AG09309 (cell line): ENCODE measurements around the gene ANKRD30B.
"Not testable (repeated sequence)": the region's sequence is repeated elsewhere in the genome, so short reads cannot be mapped to it uniquely, and the experiment has no call there.

ENCODE experiments used
- DNase-seq: peaks from one replicate; pipeline ENCODE4 v3.0.0-alpha.2; 2010; ENCODE audit warnings: low read depth
- H3K4me3 ChIP-seq: 2 replicates; pipeline ENCODE4 v1.5.1; 2011; ENCODE audit warnings: mild to moderate bottlenecking, low read depth, low read length, moderate library complexity; ENCODE audit not compliant: control insufficient read depth
- TF ChIP-seq, protein P1 (sequence below): IDR thresholded peaks from 2 replicates; pipeline ENCODE4 v1.5.1; 2011; ENCODE audit warnings: mild to moderate bottlenecking, low read depth, low read length, inconsistent platforms; ENCODE audit not compliant: insufficient read depth, control insufficient read depth; ENCODE audit errors: missing control alignments

Gene ANKRD30B

DNA sequence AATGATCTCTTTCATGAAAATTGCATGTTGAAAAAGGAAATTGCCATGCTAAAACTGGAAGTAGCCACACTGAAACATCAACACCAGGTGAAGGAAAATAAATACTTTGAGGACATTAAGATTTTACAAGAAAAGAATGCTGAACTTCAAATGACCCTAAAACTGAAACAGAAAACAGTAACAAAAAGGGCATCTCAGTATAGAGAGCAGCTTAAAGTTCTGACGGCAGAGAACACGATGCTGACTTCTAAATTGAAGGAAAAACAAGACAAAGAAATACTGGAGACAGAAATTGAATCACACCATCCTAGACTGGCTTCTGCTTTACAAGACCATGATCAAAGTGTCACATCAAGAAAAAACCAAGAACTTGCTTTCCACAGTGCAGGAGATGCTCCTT is 103.6 kb downstream of the ANKRD30B start:
- not testable (repeated sequence) for H3K4me3 ChIP-seq

DNA sequence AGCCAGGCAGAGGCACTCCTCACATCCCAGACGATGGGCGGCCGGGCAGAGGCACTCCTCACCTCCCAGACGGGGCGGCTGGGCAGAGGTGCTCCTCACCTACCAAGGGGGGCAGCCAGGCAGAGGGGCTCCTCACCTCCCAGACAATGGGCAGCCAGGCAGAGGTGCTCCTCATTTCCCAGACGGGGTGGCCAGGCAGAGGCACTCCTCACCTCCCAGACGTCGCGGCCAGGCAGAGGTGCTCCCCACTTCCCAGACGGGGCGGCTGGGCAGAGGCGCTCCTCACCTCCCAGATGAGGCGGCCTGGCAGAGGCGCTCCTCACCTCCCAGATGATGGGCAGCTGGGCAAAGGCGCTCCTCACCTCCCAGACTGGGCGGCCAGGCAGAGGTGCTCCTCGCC is 107.7 kb downstream of the ANKRD30B start:
- not testable (repeated sequence) for DNase-seq, H3K4me3 ChIP-seq

More for the DNA sequence above, 103.6 kb downstream of the ANKRD30B start:
- DNase-seq, result not testable (repeated sequence)

DNA sequence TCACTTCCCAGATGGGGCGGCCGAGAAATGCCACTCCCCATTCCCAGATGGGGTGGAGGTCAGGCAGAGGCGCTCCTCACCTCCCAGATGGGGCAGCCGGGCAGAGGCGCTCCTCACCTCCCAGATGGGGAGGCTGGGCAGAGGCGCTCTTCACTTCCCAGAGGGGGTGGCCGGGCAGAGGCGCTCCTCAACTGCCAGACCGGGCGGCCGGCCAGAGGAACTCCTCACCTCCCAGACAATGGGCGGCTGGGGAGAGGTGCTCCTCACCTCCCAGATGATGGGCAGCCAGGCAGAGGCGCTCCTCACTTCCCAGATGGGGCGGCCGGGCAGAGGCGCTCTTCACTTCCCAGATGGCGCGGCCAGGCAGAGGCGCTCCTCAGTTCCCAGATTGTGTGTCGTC is 108.3 kb downstream of the ANKRD30B start:
- not testable (repeated sequence) for H3K4me3 ChIP-seq, DNase-seq

DNA sequence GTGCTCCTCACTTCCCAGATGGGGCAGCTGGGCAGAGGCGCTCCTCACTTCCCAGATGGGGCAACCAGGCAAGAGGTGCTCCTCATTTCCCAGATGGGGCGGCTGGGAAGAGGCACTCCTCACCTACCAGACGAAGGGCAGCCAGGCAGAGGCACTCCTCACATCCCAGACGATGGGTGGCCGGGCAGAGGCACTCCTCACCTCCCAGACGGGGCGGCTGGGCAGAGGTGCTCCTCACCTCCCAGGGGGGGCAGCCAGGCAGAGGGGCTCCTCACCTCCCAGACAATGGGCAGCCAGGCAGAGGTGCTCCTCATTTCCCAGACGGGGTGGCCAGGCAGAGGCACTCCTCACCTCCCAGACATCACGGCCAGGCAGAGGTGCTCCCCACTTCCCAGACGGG is 110.5 kb downstream of the ANKRD30B start:
- DNase-seq, H3K4me3 ChIP-seq: not testable (repeated sequence)

DNA sequence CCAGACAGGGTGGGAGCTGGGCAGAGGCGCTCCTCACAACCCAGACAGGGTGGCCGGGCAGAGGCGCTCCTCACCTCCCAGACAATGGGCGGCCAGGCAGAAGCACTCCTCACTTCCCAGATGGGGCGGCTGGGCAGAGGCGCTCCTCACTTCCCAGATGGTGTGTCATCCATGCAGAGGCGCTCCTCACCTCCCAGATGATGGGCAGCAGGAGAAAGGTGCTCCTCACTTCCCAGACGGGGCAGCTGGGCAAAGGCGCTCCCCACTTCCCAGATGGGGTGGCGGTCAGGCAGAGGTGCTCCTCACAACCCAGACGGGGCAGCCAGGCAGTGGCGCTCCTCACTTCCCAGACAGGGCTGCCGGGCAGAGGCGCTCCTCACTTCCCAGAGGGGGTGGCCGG is 112.0 kb downstream of the ANKRD30B start:
- not testable (repeated sequence) for DNase-seq, H3K4me3 ChIP-seq

DNA sequence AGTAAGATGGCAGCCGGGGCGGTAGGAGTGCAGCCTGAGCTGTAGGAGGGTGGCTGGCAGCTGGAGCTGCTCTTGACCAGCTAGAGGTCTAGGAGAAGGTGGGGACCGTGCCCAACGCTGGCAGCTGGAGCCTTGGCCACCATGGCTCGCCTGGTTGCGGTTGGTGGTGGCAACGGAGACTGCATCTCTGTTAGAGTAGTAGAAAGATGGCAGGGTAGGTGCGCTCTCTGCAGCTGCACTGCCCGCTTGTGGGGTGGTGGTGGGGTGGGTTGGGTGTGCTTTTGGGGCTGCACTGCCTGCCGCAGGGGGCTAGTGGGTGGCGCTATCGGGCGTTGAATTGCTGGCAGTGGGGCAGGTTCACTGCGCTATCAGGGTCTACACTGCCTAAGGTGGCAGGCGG is 118.5 kb downstream of the ANKRD30B start:
- H3K4me3 ChIP-seq, DNase-seq: not testable (repeated sequence)

DNA sequence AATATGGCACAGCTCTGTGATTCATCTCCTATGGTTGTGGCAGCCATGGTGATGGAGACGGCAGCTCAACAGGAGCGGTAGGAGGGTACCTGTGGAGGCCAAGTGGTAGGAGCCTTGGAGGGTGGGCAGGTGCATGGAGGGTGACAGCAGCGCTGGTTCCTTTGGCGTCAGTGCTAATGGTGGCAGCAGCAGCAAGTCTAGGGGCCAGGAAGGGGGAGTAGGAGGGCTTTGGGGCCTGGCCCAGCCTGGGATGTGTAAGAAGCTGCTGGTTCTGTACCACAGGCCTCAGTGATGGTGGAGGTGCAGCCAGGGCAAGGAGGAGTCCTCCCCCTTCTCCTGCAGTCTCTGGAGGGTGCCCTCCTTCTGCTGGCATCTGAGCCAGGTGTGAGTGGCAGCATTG is 120.0 kb downstream of the ANKRD30B start:
- not testable (repeated sequence) for H3K4me3 ChIP-seq, DNase-seq

DNA sequence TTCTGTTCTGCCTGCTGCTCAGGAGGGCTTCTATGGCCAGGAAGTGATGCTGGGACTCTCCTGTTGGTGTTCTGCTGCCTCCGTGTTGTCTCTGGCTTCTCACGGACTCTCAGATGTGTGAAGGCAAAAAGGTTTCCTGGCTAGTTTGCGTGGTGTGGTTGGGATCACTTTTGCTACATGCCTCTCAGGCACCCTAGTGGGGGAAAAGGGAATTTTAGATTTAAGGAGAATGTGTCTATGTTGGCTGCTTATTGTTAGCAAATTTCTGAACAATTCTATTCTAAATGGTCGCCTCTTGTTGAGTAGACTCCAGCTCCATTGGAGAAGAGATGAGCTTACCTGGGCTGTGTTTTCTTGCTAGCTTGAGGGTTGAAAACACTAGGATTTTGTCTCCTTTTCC is 120.9 kb downstream of the ANKRD30B start:
- not testable (repeated sequence) for H3K4me3 ChIP-seq, DNase-seq
- TF ChIP-seq, protein P1, sequence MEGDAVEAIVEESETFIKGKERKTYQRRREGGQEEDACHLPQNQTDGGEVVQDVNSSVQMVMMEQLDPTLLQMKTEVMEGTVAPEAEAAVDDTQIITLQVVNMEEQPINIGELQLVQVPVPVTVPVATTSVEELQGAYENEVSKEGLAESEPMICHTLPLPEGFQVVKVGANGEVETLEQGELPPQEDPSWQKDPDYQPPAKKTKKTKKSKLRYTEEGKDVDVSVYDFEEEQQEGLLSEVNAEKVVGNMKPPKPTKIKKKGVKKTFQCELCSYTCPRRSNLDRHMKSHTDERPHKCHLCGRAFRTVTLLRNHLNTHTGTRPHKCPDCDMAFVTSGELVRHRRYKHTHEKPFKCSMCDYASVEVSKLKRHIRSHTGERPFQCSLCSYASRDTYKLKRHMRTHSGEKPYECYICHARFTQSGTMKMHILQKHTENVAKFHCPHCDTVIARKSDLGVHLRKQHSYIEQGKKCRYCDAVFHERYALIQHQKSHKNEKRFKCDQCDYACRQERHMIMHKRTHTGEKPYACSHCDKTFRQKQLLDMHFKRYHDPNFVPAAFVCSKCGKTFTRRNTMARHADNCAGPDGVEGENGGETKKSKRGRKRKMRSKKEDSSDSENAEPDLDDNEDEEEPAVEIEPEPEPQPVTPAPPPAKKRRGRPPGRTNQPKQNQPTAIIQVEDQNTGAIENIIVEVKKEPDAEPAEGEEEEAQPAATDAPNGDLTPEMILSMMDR, result peak; percentile 20

DNA sequence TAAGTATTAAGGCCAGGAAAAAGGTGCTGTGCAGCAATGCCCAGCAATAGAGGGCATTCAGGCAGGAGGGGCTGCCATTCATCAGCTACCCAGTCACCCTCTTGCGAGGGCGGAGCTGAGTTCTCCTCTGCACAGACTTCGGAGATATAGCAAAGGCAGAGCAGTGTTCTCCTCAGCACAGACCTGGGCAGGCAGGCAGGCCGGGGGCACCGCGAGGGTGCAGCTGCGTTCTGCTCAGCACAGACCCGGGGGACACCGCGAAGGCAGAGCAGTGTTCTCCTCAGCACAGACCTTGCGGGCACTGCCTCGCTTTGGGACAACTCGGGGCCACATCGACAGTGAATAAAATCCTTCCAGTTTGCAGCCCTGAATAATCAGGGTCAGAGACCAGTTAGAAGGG is 130.9 kb downstream of the ANKRD30B start:
- not testable (repeated sequence) for DNase-seq, H3K4me3 ChIP-seq

DNA sequence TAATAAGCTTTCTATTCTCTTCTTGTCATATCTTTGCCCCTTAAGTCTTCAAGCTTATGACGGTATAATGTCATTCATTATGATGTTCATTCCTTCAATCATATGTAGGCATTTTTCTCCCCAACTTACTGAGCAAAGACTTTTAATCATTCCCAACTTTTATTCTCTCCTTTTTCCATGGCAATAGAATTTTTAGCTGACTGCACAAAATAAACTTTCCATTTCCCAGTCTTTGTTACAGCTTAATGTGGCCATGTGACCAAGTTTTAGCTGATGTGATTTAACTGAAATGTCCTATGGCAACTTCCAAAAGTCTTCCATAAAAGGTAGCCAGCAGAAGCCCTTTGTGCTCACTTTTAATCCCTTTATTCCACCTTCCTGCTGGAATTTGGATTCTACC is 152.5 kb downstream of the ANKRD30B start:
- H3K4me3 ChIP-seq, result no peak overlapping the region
- DNase-seq, result no peak
- TF ChIP-seq, protein P1, result no peak
